Renal pelvis (tissue), 4 donors: ENCODE data around the gene AGBL3. TPM values are rescaled to one million over a fixed set of nuclear protein-coding genes. Genes with fewer than 3 reads are reported as not detected.
"Not testable (repeated sequence)": the region's sequence is repeated elsewhere in the genome, so short reads cannot be mapped to it uniquely, and the experiment has no call there.

Source experiments
- DNase-seq: peaks from one replicate; pipeline ENCODE4 v3.0.0-alpha.2; 2013
- polyA plus RNA-seq, 3 donors: library from polyadenylated mRNA; unstranded; fragments of 120-200 nt; gene quantifications; one replicate each; pipeline ENCODE4 v1.2.1, GENCODE V29; 2013; ENCODE audit not compliant: insufficient read length in 3 of 3

The AGBL3 gene
- polyA plus RNA-seq, 3 donors = 7.3 to 14.1 (median 14.0) TPM

DNA sequence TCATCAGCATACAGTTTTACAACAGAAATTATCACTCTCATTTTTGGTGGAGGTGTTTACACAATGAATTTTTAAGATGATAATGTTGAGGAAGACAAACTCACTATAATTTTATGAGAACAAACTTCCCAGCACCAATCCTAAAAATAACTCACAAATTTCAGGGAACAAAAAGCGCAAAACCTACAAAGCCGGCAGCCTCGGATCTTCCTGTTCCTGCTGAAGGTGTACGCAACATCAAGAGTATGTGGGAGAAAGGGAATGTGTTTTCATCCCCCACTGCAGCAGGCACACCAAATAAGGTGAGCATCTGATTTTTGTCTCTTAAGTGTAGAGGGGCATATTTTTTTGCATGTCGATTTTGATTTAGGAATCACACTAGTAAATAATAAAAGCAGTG lies 26.5 kb upstream of the AGBL3 start:
- no peak for DNase-seq

GRCh38 chr7:134962270-134962780 lies 24.0 kb upstream of the AGBL3 start:
- DNase-seq = no peak

DNA sequence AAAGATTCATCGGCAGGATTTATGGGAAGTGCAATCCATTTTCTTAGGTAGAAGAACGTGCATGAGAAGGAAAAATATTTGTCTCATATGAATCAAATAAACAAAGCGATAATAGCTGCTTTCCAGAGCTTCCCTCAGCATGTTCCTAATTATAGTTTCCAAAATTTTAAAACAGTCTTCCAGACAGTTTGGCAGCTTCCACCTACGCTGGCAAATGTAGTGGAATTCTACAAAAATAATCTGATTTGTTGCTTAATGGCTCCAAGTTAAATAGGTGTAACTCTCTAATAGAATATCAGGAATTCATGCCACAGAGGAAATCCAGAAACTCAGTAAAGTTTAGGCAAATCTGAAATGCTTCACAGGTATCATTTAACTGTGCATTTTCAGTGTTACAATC lies 23.3 kb upstream of the AGBL3 start:
- no peak for DNase-seq

- no peak for DNase-seq
These were observed 19.6 kb upstream of the AGBL3 start for GRCh38 chr7:134966691-134967090.

- no peak for DNase-seq
These were observed 18.2 kb upstream of the AGBL3 start for GRCh38 chr7:134968110-134968509.

DNA sequence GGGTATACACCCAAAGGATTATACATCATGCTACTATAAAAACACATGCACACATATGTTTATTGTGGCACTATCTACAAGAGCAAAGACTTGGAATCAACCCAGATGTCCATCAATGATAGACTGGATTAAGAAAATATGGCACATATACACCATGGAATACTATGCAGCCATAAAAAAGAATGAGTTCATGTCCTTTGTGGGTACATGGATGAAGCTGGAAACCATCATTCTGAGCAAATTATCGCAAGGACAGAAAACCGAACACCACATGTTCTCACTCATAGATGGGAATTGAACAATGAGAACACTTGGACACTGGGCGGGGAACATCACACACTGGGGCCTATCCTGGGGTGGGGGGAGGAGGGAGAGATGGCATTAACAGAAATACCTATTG lies 4.7 kb upstream of the AGBL3 start:
- not testable (repeated sequence) for DNase-seq

GRCh38 chr7:134985894-134986362 lies 380 bp upstream of the AGBL3 start:
- DNase-seq = no peak

DNA sequence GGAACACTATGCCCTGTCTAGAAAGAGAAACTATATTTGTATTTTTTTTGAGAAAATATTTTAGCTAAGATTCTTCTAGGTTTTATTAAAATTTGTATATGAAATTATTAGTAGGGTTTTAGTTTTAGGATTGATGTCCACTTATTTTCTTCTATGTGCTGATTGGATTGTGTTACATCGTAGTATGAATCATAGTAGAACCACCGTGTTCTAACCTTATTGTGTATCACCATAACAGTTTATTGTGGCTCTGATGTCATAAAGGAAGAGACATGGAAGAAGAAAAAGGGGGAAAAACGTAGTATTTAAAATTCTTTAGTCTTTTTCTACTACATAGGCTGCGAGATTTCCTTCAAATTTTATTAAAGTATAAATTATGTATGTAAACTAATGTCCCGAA lies 1.9 kb downstream of the AGBL3 start:
- no peak for DNase-seq

- DNase-seq = no peak
These were observed 5.4 kb downstream of the AGBL3 start for GRCh38 chr7:134991469-134992339.

DNA sequence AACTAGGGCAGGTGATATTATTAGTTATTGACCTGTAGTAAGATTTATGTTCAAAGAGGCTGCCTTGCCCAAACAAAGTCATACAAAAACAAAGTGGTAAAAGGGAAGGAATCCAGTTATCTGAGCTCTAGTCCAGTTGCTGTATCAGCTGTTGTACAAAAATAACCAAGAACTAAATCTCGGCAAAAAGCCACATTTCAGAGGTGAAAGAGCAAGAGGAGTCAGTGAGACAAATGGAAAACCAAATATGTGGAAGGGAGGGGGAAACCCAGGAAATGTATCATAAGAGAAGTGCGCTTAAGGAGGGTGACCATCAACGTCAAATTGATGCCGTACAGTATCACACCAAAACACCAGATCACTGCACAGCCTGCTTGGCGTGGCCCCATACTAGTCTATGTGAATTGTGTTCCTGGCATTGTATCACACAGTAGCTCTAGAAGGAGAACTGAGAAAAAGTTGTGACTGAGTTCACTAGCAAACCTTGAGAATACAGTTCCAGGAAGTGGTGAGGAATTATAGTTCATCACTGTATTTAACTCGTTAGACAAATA lies 6.4 kb downstream of the AGBL3 start:
- DNase-seq = no peak

- no peak for DNase-seq
These were observed 7.7 kb downstream of the AGBL3 start for GRCh38 chr7:134993877-134994456.

DNA sequence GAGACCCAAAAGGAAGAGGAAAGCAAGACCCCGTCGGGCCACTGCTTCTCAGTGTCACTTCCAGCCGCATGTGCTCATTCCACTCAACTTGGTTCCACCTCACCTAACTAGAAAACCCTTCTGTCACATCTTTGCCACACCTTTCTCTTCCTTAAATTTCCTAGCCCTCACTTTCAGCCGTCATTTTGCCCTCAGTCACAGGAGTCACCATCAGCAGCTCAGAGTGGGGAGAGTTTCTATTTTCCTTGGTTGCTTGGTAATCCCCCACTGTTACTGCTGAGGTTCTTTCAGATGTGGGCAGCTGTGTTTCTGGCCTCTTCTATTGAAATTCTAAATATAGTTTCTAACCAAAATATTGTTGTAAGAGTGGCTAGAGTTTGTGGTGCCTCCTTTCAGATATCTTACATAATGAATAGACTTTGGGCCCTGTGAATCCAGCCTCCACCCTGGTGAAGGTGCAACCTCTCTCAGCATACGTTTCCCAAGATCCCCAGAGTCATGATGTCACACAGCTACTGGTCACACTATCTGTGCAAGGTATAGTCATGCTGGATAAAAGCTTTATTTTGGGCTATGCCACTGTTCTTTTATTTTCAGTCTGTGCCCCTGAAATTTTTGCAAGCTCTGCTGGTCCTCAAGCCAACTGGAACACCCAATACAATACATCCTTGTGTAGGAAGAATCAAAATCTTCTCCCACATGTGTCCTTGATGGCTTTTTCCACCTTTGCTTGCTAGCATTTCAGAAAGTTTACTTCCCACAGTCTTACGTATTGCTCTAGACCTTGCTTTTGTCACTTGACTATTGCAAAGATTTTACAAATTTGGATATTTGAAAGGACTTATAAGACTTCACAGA lies 9.2 kb downstream of the AGBL3 start:
- no peak for DNase-seq

- DNase-seq = peak; percentile 69
These were observed 9.8 kb downstream of the AGBL3 start for GRCh38 chr7:134996097-134996550.

GRCh38 chr7:134997214-134997885 lies 11.0 kb downstream of the AGBL3 start:
- DNase-seq = no peak

GRCh38 chr7:134999136-134999535 lies 12.8 kb downstream of the AGBL3 start:
- no peak for DNase-seq

GRCh38 chr7:135001390-135002165 lies 15.3 kb downstream of the AGBL3 start:
- no peak for DNase-seq

GRCh38 chr7:135012229-135012628 lies 25.9 kb downstream of the AGBL3 start:
- DNase-seq = no peak

DNA sequence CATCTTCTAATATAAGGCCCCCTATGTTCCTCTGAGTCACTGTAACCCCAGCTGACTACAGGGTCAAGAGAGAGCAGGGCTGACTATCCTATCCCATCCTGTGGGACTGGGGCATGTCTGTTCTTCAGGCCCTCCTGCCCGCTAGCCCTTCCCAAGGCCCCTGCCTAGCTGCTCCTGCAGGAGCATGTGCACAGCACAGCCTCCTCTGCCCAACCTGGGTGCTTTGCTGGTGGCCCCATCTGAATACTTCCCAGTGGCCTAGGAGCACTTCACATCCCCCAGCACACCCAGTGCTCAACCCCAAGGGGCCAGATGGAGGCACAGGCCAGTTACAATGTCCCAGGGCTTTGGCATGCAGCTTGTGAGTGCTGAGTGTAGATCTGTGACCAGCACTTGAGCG lies 37.3 kb downstream of the AGBL3 start:
- DNase-seq = no peak

DNA sequence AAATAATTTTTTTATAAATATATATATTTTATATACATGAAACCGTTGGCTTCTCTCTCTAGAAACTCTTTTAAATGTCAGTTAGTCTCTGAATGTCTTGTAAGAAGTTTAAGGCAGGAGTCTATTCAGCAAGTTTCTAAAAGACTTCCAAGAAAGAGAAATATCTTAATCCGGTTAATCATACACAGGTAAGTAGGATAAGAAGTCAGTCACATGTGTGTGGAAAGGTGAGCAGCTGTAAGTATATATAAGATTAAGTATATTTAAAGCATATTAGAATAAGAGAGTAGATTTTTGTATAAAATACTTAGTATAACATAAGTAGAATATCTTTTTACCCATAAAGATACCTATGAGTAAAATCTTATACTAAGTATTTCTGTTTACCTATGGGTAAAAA lies 48.9 kb downstream of the AGBL3 start:
- no peak for DNase-seq

GRCh38 chr7:135067017-135067416 lies 80.7 kb downstream of the AGBL3 start:
- not testable (repeated sequence) for DNase-seq
